Astrocyte of the spinal cord (primary cell): ENCODE results near the gene ALDH16A1.
A peak's percentile ranks its signal among the peaks of the same experiment; 100 is the strongest.

Source experiments
- DNase-seq: peaks from one replicate; pipeline ENCODE4 v3.0.0; 2011; ENCODE audit warnings: low read depth, low spot score
- H3K4me3 ChIP-seq: 2 replicates; pipeline ENCODE4 v1.5.1; 2011; ENCODE audit warnings: low read depth, mild to moderate bottlenecking, low read length, moderate library complexity
- CTCF ChIP-seq: IDR thresholded peaks from 2 replicates; pipeline ENCODE4 v1.5.1; 2012; ENCODE audit warnings: low read depth, mild to moderate bottlenecking, low read length, inconsistent platforms
- in situ Hi-C: cut with HindIII; loops from 2 replicates; pipeline ENCODE4 v1.10.0; 2017; ENCODE audit warnings: low sequenced_read_pairs

Gene ALDH16A1

GRCh38 chr19:49445997-49446396 is 7.0 kb upstream of the ALDH16A1 start:
- peak; percentile 1 for TF ChIP-seq CTCF
- DNase-seq: no peak
- no peak overlapping the region for H3K4me3 ChIP-seq
- in situ Hi-C loops: no loop called here

- in situ Hi-C loops: no loop called here
- TF ChIP-seq CTCF: no peak
- DNase-seq: peak; percentile 9
- no peak overlapping the region for H3K4me3 ChIP-seq
Measured at GRCh38 chr19:49447485-49448431, 5.3 kb upstream of the ALDH16A1 start.

DNA sequence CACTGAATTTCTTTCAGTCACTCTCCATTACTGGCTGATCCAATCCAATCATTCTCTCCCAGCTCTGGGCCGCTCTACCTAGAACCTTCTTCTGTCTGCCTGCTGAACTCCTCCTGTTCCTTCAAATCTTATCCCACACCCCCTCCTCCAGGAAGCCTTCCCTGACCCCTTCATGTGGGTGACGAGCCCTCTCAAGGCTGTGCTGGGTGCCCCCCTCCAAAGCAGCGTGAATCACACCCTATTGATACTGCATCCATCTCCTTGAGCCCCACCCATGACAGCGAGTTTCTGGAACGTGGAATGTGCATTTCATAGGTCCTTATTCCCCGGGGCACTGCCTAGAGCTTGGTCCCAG is 4.6 kb upstream of the ALDH16A1 start:
- in situ Hi-C loops: no loop called here
- no peak for TF ChIP-seq CTCF
- no peak overlapping the region for H3K4me3 ChIP-seq
- no peak for DNase-seq

GRCh38 chr19:49450405-49450804 is 2.6 kb upstream of the ALDH16A1 start:
- H3K4me3 ChIP-seq: peak overlapping the region; percentile 88
- in situ Hi-C loops: no loop called here
- TF ChIP-seq CTCF: no peak
- DNase-seq: no peak

- in situ Hi-C loops: no loop called here
- peak within 1 kb of the TSS; percentile 88 for H3K4me3 ChIP-seq
- peak; percentile 12 for TF ChIP-seq CTCF
- DNase-seq: peak; percentile 99
Measured at GRCh38 chr19:49451430-49452181, 1.4 kb upstream of the ALDH16A1 start, which contains the start of gene PIH1D1. PIH1D1 (minus strand) TSS chr19:49451814; CDS start chr19:49451574, 240 bp downstream.

DNA sequence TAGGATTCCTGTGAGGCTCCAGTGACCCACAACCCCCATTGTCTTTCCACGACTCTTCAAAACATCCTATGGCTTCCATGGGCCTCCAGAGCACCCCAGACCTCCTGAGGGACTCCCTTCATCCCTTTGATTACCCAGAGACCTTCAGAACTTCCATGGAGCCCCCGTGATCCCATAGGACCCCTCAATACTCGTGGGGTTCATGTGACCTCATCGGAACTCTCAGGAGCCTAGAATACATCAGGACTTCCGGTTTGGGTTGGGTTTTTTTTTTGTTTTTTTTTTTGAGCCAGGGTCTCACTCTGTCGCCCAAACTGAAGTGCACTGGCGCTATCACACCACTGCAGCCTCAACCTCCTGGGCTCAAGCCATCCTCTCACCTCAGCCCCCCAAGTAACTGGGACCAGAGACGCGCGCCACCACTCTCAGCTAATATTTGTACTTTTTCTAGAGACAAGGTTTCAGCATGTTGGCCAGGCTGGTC is 774 bp downstream of the ALDH16A1 start:
- in situ Hi-C loops: no loop called here
- peak overlapping the region; percentile 74 for H3K4me3 ChIP-seq
- TF ChIP-seq CTCF: no peak
- DNase-seq: no peak
